Lung (tissue), 13 donors: ENCODE data around the gene PEG3. TPM values are rescaled to one million over a fixed set of nuclear protein-coding genes. Genes with fewer than 3 reads are reported as not detected.

Source experiments
- ATAC-seq: fragments of 200-7000 bp; cut with Tn5 transposase; one replicate; pipeline ENCODE4 v1.9.1; 2020; ENCODE audit warnings: moderate number of reproducible peaks; ENCODE audit not compliant: insufficient read depth, low FRiP score
- DNase-seq, 3 donors: peaks; one replicate each; pipeline ENCODE4 v3.0.0-alpha.2; 2013 to 2017
- H3K27ac ChIP-seq, 2 donors: one replicate each; pipeline ENCODE4 v1.5.1; 2013; ENCODE audit warnings: mild to moderate bottlenecking in 2 of 2, moderate library complexity in 2 of 2, control low read depth in 1 of 2, inconsistent platforms in 1 of 2, low read depth in 1 of 2, low read length in 1 of 2
- H3K27me3 ChIP-seq, 3 donors: one replicate each; pipeline ENCODE4 v1.5.1; 2013; ENCODE audit warnings: low read length in 2 of 3; ENCODE audit not compliant: control insufficient read depth in 3 of 3, insufficient read depth in 3 of 3
- H3K36me3 ChIP-seq, 4 donors: one replicate each; pipeline ENCODE4 v1.5.1; 2013; ENCODE audit warnings: low read length in 4 of 4, mild to moderate bottlenecking in 1 of 4, moderate library complexity in 1 of 4; ENCODE audit not compliant: control insufficient read depth in 4 of 4, insufficient read depth in 4 of 4
- H3K4me1 ChIP-seq, 5 donors: one replicate each; pipeline ENCODE4 v1.5.1; 2013; ENCODE audit warnings: low read length in 5 of 5, mild to moderate bottlenecking in 2 of 5, moderate library complexity in 1 of 5; ENCODE audit not compliant: control insufficient read depth in 5 of 5, insufficient read depth in 5 of 5
- H3K4me3 ChIP-seq: one replicate; pipeline ENCODE4 v1.5.1; 2013; ENCODE audit warnings: mild to moderate bottlenecking, control low read depth, moderate library complexity
- H3K9ac ChIP-seq, 2 donors: one replicate each; pipeline ENCODE4 v1.5.1; 2013; ENCODE audit warnings: low read length in 2 of 2, control low read depth in 1 of 2; ENCODE audit not compliant: insufficient read depth in 1 of 2
- H3K9me3 ChIP-seq, 4 donors: one replicate each; pipeline ENCODE4 v1.5.1; 2013; ENCODE audit warnings: low read length in 3 of 4, mild to moderate bottlenecking in 1 of 4, moderate library complexity in 1 of 4; ENCODE audit not compliant: control insufficient read depth in 4 of 4, insufficient read depth in 3 of 4
- WGBS, 2 donors: extraction: QIAGEN DNeasy Blood & Tissue Kit; methylation state at CpG; one replicate each; pipeline ENCODE4 v1.1.7; 2013; 5-methylcytosine and 5-hydroxymethylcytosine counted together
- polyA plus RNA-seq, 2 donors: library from polyadenylated mRNA; stranded (reverse); fragments of 200-250 nt; gene quantifications; one replicate each; pipeline ENCODE4 v1.2.1, GENCODE V29; 2013
- small RNA-seq: library from RNA; depleted of rRNA; stranded (forward); fragments of <200 nt; gene quantifications from one replicate; pipeline ENCODE3, GENCODE V24; 2014; ENCODE audit warnings: low replicate concordance
- total RNA-seq, 2 donors: library from RNA; depleted of rRNA in 1 of 2; stranded (reverse); fragments of >200 nt in 1 of 2; gene quantifications; one replicate each; pipeline ENCODE4 v1.2.1, GENCODE V29; 2014 to 2021
- TF ChIP-seq, protein P1 (sequence below): IDR thresholded peaks from 2 replicates; pipeline ENCODE4 v1.5.1; 2012; ENCODE audit warnings: mild to moderate bottlenecking; ENCODE audit errors: control extremely low read depth, extremely low read depth
- donor health status: control.
- donor health status: control.
- donor health status: Bipolar disorder and iron deficiency.
- donor health status: healthy.
- donor health status: DM: yes; HTN: yes; CAD: no.

The PEG3 gene
- total and polyA plus RNA-seq, 4 donors, result 0.63 to 35.8 (median 3.2) TPM

DNA sequence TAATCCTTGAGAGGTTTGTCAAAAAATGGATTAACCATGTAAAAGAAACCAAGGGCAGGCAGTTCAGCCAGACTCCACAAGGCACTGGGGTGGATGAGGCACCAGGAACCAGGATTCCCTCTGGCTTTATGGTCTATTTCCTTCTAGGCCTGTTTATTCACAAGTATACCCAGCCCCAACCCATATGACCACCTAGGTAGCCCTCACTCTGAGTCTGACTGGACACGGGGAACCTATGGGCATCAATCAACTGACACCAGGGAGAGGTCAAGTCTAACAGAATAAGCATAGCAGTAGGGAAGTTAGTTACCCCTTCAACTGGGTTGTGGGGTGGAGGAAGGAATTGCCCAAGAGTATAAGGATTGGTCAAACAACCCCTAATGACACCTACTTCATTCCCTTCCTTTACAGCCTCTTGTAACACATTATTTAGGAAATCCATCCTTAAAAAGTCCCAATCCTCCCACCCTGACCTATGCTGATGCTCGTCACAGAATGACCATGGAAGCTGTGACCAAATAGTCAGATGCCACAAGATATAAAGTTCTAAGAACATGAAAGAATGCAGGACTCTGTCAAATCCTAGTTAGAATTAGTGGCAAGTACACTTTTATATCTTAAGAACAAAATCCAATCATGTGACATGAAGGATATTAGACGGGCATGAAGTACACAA, 31.7 kb downstream of the PEG3 start:
- ATAC-seq (no peak), DNase-seq (no peak)
- Histone ChIP-seq H3K27me3 (no peaks in the 10 kb centered on the region), H3K9ac (no peak overlapping the region), H3K4me1 (no peaks in the 10 kb centered on the region), H3K27ac (no peak overlapping the region), H3K9me3 (peaks cover 0 to 8% (median 5%) of the 10 kb centered on the region in 4 donors), H3K4me3 (no peak overlapping the region), H3K36me3 (peaks cover 0 to 2% (median 0%) of the 10 kb centered on the region in 4 donors)
- WGBS, 2 donors, result 86 to 90% methylated on average over 3 of the region's 3 CpGs
- TF ChIP-seq, protein P1, sequence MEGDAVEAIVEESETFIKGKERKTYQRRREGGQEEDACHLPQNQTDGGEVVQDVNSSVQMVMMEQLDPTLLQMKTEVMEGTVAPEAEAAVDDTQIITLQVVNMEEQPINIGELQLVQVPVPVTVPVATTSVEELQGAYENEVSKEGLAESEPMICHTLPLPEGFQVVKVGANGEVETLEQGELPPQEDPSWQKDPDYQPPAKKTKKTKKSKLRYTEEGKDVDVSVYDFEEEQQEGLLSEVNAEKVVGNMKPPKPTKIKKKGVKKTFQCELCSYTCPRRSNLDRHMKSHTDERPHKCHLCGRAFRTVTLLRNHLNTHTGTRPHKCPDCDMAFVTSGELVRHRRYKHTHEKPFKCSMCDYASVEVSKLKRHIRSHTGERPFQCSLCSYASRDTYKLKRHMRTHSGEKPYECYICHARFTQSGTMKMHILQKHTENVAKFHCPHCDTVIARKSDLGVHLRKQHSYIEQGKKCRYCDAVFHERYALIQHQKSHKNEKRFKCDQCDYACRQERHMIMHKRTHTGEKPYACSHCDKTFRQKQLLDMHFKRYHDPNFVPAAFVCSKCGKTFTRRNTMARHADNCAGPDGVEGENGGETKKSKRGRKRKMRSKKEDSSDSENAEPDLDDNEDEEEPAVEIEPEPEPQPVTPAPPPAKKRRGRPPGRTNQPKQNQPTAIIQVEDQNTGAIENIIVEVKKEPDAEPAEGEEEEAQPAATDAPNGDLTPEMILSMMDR, result no peak

DNA sequence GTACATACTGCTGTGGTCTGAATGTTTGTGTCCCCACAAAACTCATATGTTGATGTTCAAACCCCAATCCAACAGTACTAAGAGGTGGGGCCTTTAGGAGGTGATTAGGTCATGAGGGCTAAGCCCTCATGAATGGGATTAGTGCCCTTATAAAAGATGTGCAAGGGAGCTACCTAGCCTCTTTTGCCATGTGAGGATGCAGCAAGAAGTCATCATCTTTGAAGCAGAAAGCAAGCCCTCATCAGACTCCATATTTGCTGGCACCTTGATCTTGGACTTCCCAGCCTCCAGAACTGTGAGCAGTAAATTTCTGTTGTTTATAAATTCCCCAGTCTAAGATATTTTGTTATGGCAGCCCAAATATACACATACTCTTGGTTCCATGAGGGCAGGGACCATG, 33.9 kb downstream of the PEG3 start:
- H3K9me3 ChIP-seq, result peaks cover 0 to 17% (median 9%) of the 10 kb centered on the region in 4 donors
- no peaks in the 10 kb centered on the region for H3K27me3 ChIP-seq
- no peak overlapping the region for H3K27ac ChIP-seq
- H3K4me3 ChIP-seq, result no peak overlapping the region
- no peaks in the 10 kb centered on the region for H3K4me1 ChIP-seq
- TF ChIP-seq, protein P1, result no peak
- ATAC-seq, result no peak
- H3K36me3 ChIP-seq, result peaks cover 0 to 2% (median 0%) of the 10 kb centered on the region in 4 donors
- no peak overlapping the region for H3K9ac ChIP-seq
- no peak for DNase-seq

Small RNA genes lying within 50 kb of the gene (small RNA-seq; reads per million reads assigned to genes)
- gene AC006115.2, result not detected

Other genes with a start within 250 kb of the PEG3 start
- 1 to 10 TPM; 6.7 to 8.3 TPM for gene ZNF71, start 245.4 kb downstream of the PEG3 start, total RNA-seq
- gene ZNF71, start 245.4 kb downstream of the PEG3 start, polyA plus RNA-seq, result 1 to 10 TPM; 2.5 to 4.9 TPM
- under 1 TPM; 0.40 to 0.94 TPM for gene SMIM17, start 197.6 kb downstream of the PEG3 start, total RNA-seq
- under 1 TPM; 0.10 to 0.15 TPM for gene SMIM17, start 197.6 kb downstream of the PEG3 start, polyA plus RNA-seq
- 1 to 10 TPM; 2.6 to 3.2 TPM for gene ZNF835, start 169.0 kb downstream of the PEG3 start, total RNA-seq
- gene ZNF835, start 169.0 kb downstream of the PEG3 start, polyA plus RNA-seq, result 1 to 10 TPM in 1 of 2 donors, under 1 TPM in 1; 0.49 to 1.2 TPM
- 1 to 10 TPM in 1 of 2 donors, under 1 TPM in 1; 0.12 to 1.6 TPM for gene ZIM2, start within 50 bp of the PEG3 start, total RNA-seq
- gene ZIM2, start within 50 bp of the PEG3 start, polyA plus RNA-seq, result under 1 TPM in 1 of 2 donors, not detected in 1; 0.08 TPM